Measurements from ENCODE around the gene GALNTL6.

GRCh38 chr4:172953896-172954568 is 1140.8 kb downstream of the GALNTL6 start:
- TF ChIP-seq POLR2AphosphoS5 (IDR thresholded peaks at IDR 0.05) = no peak
- TF ChIP-seq CTCF (IDR thresholded peaks at IDR 0.05) = no peak
- TF ChIP-seq POLR2A (IDR thresholded peaks at IDR 0.05) = no peak
